OCI-LY1 (cell line): ENCODE measurements around the gene CRTAC1.

Experiments
- H2AFZ ChIP-seq: fragments of 200-600 bp; sonication (generic), shearing (Covaris generic); 2 replicates; pipeline ENCODE4 v1.6.0; 2014; ENCODE audit warnings: antibody characterized with exemption, mild to moderate bottlenecking, low read length
- H3F3A ChIP-seq: fragments of 200-600 bp; sonication (generic), shearing (Covaris generic); 2 replicates; pipeline ENCODE4 v1.6.0; 2014; ENCODE audit warnings: mild to moderate bottlenecking, antibody characterized with exemption, low read length, moderate library complexity; ENCODE audit not compliant: insufficient read depth
- H3K27ac ChIP-seq: fragments of 200-600 bp; sonication (generic); 2 replicates; pipeline ENCODE4 v1.5.1; 2014; ENCODE audit warnings: low read length, mixed run types, mild to moderate bottlenecking, low read depth; ENCODE audit not compliant: poor library complexity, severe bottlenecking
- H3K27me3 ChIP-seq: fragments of 200-600 bp; sonication (generic); 2 replicates; pipeline ENCODE4 v1.6.0; 2014; ENCODE audit warnings: antibody characterized with exemption, mild to moderate bottlenecking, low read length, moderate library complexity; ENCODE audit not compliant: insufficient read depth
- H3K36me3 ChIP-seq: fragments of 200-600 bp; sonication (generic); 2 replicates; pipeline ENCODE4 v1.6.1; 2014; ENCODE audit warnings: mild to moderate bottlenecking, antibody characterized with exemption, low read length, moderate library complexity, mixed read lengths; ENCODE audit not compliant: insufficient read depth
- H3K4me1 ChIP-seq: fragments of 200-600 bp; sonication (generic); 2 replicates; pipeline ENCODE4 v1.5.1; 2014; ENCODE audit warnings: mild to moderate bottlenecking, low read length, moderate library complexity; ENCODE audit not compliant: insufficient read depth, severe bottlenecking
- H3K4me2 ChIP-seq: fragments of 200-600 bp; sonication (generic), shearing (Covaris generic); 2 replicates; pipeline ENCODE4 v1.6.1; 2014; ENCODE audit warnings: low read length
- H3K4me3 ChIP-seq: fragments of 200-600 bp; sonication (generic); 2 replicates; pipeline ENCODE4 v1.5.1; 2014; ENCODE audit warnings: low read length, low read depth, mild to moderate bottlenecking, mixed read lengths; ENCODE audit not compliant: poor library complexity, severe bottlenecking
- H3K79me2 ChIP-seq: fragments of 200-600 bp; shearing (Covaris generic); 2 replicates; pipeline ENCODE4 v1.6.1; 2016; ENCODE audit warnings: mixed run types, low read length, mixed read lengths; ENCODE audit not compliant: insufficient read depth
- H3K9ac ChIP-seq: fragments of 200-600 bp; sonication (generic), shearing (Covaris generic); 2 replicates; pipeline ENCODE4 v1.6.1; 2014; ENCODE audit warnings: mild to moderate bottlenecking, low read length, mixed read lengths
- H3K9me2 ChIP-seq: fragments of 200-600 bp; sonication (generic), shearing (Covaris generic); 2 replicates; pipeline ENCODE4 v1.6.1; 2014; ENCODE audit warnings: low read depth, mild to moderate bottlenecking, low read length, mixed read lengths
- H3K9me3 ChIP-seq: fragments of 200-600 bp; shearing (Covaris generic); 2 replicates; pipeline ENCODE4 v1.6.1; 2014; ENCODE audit warnings: low read length, mixed read lengths
- H4K20me1 ChIP-seq: fragments of 200-600 bp; sonication (generic), shearing (Covaris generic); 2 replicates; pipeline ENCODE4 v1.6.0; 2016; ENCODE audit warnings: mild to moderate bottlenecking, low read length; ENCODE audit not compliant: insufficient read depth
- CTCF ChIP-seq: fragments of 200-600 bp; sonication (generic), shearing (Covaris generic); IDR thresholded peaks from 2 replicates; pipeline ENCODE4 v1.5.1; 2017; ENCODE audit warnings: mild to moderate bottlenecking, antibody characterized with exemption, low read length, moderate library complexity, mixed read lengths
- EZH2 ChIP-seq: fragments of 200-600 bp; sonication (generic), shearing (Covaris generic); IDR thresholded peaks from 2 replicates; pipeline ENCODE4 v1.8.0; 2017; ENCODE audit warnings: borderline replicate concordance, mixed run types, mild to moderate bottlenecking, antibody characterized with exemption, low read length, moderate library complexity, mixed read lengths

The CRTAC1 gene

GRCh38 chr10:97825020-97825760 lies 205.2 kb downstream of the CRTAC1 start:
- no peaks in the 10 kb centered on the region for H3K9me3 ChIP-seq
- no peaks in the 10 kb centered on the region for H3K79me2 ChIP-seq
- no peaks in the 10 kb centered on the region for H3K36me3 ChIP-seq
- H3K9ac ChIP-seq = no peak overlapping the region
- no peak overlapping the region for H3K27ac ChIP-seq
- no peak overlapping the region for H3K4me2 ChIP-seq
- H3K4me1 ChIP-seq = no peaks in the 10 kb centered on the region
- H3K27me3 ChIP-seq = no peaks in the 10 kb centered on the region
- no peak overlapping the region for H2AFZ ChIP-seq
- no peak overlapping the region for H3K4me3 ChIP-seq
- no peaks in the 10 kb centered on the region for H3K9me2 ChIP-seq
- no peaks in the 10 kb centered on the region for H3F3A ChIP-seq
- no peaks in the 10 kb centered on the region for H4K20me1 ChIP-seq
- TF ChIP-seq EZH2 (no peak), CTCF (no peak)

GRCh38 chr10:97823734-97824133 lies 206.7 kb downstream of the CRTAC1 start:
- H3F3A ChIP-seq = no peaks in the 10 kb centered on the region
- TF ChIP-seq CTCF = no peak
- H3K36me3 ChIP-seq = no peaks in the 10 kb centered on the region
- no peaks in the 10 kb centered on the region for H4K20me1 ChIP-seq
- H3K9ac ChIP-seq = no peak overlapping the region
- no peaks in the 10 kb centered on the region for H3K9me2 ChIP-seq
- H3K4me1 ChIP-seq = no peaks in the 10 kb centered on the region
- H3K27me3 ChIP-seq = no peaks in the 10 kb centered on the region
- H3K4me2 ChIP-seq = no peak overlapping the region
- no peak overlapping the region for H3K27ac ChIP-seq
- H3K4me3 ChIP-seq = no peak overlapping the region
- H3K79me2 ChIP-seq = no peaks in the 10 kb centered on the region
- H2AFZ ChIP-seq = no peak overlapping the region
- H3K9me3 ChIP-seq = no peaks in the 10 kb centered on the region

- H3K9ac ChIP-seq = no peak overlapping the region
- H2AFZ ChIP-seq = no peak overlapping the region
- H3K4me2 ChIP-seq = no peak overlapping the region
- H3K4me1 ChIP-seq = no peaks in the 10 kb centered on the region
- no peak overlapping the region for H3K4me3 ChIP-seq
- H3K36me3 ChIP-seq = no peaks in the 10 kb centered on the region
- no peaks in the 10 kb centered on the region for H3K79me2 ChIP-seq
- H3K27me3 ChIP-seq = no peaks in the 10 kb centered on the region
- no peaks in the 10 kb centered on the region for H3K9me3 ChIP-seq
- H4K20me1 ChIP-seq = no peaks in the 10 kb centered on the region
- H3F3A ChIP-seq = no peaks in the 10 kb centered on the region
- H3K9me2 ChIP-seq = no peaks in the 10 kb centered on the region
- H3K27ac ChIP-seq = no peak overlapping the region
- no peak for TF ChIP-seq EZH2
- TF ChIP-seq CTCF = no peak
Observed at GRCh38 chr10:97822261-97822687, 208.1 kb downstream of the CRTAC1 start.
